Measurements from ENCODE around the gene ST7.
"Not testable (repeated sequence)": the region's sequence is repeated elsewhere in the genome, so short reads cannot be mapped to it uniquely, and the experiment has no call there.

Gene ST7

DNA sequence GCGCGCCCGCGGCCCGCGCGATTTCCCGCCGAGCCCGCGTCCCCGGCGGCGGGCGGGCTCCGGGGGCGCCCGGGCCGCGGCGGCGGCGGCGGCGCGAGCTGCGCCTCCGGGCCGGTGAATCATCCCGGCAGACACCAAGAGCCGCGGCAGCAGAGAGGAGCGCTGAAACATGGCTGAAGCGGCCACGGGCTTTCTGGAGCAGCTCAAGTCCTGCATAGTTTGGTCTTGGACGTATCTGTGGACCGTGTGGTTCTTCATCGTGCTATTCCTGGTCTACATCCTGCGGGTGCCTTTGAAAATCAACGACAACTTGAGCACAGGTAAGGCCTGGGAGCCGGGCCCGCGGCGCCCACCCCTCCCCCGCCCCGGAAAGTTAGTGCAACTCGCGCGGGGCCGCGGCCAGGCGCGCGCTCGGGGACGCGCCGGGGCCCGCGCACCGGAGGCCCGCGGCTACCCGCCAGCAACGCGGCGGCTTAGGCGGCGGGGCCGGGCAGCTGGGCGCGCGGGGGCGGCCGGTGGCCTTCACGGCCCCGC is at the start of gene ST7:
ST7 (plus strand) TSS at position 130 of the 534 bp plus-strand sequence; CDS start at position 170, 40 bp downstream.
- DNase-seq, result peak; percentile 79

- DNase-seq, result no peak
Measured at GRCh38 chr7:116906391-116906790, 46.9 kb upstream of the ST7 start.

- DNase-seq, result no peak
Measured at GRCh38 chr7:116910383-116910782, 42.9 kb upstream of the ST7 start.

- DNase-seq, result peak; percentile 68
Measured at GRCh38 chr7:116911801-116912200, 41.5 kb upstream of the ST7 start.

GRCh38 chr7:116912269-116912909 is 40.9 kb upstream of the ST7 start:
- peak; percentile 42 for DNase-seq

DNA sequence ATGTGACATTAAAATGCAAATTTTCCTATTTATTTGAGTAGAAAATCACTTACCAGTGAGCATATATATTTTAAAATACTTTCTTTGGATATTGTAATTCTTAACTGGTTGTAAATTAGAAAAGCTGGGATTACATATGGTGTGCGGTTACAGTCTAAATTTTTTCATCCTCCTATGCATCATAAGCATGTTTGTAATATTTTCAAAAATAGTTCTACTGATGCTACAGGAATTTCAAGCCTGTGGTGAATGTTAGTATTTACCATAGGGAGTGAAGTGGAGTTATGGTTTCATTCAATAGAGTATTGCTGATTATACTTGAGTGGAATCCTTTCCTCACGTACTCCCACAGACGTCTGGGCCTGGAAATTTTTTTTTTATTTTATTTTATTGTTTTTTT is 34.6 kb upstream of the ST7 start:
- peak; percentile 67 for DNase-seq

GRCh38 chr7:116920359-116920758 is 32.9 kb upstream of the ST7 start:
- no peak for DNase-seq

DNA sequence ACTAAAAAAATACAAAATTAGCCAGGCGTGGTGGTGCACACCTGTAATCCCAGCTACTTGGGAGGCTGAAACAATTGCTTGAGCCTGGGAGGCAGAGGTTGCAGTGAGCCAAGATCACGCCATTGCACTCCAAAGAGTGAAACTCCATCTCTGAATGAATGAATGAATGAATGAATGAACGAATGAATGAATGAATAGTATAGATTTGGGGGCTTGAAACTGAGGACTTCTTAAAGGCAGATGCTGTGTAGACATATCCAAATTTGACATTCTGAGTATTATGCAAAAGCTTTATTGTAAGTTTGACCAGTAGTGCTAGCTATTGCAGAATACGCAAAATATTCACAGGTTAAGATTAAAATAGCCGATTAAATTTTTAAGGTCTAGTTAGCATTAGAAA is 30.8 kb upstream of the ST7 start:
- DNase-seq, result no peak

GRCh38 chr7:116924741-116925140 is 28.6 kb upstream of the ST7 start:
- DNase-seq, result peak; percentile 26

- DNase-seq, result no peak
Measured at GRCh38 chr7:116929021-116929420, 24.3 kb upstream of the ST7 start.

DNA sequence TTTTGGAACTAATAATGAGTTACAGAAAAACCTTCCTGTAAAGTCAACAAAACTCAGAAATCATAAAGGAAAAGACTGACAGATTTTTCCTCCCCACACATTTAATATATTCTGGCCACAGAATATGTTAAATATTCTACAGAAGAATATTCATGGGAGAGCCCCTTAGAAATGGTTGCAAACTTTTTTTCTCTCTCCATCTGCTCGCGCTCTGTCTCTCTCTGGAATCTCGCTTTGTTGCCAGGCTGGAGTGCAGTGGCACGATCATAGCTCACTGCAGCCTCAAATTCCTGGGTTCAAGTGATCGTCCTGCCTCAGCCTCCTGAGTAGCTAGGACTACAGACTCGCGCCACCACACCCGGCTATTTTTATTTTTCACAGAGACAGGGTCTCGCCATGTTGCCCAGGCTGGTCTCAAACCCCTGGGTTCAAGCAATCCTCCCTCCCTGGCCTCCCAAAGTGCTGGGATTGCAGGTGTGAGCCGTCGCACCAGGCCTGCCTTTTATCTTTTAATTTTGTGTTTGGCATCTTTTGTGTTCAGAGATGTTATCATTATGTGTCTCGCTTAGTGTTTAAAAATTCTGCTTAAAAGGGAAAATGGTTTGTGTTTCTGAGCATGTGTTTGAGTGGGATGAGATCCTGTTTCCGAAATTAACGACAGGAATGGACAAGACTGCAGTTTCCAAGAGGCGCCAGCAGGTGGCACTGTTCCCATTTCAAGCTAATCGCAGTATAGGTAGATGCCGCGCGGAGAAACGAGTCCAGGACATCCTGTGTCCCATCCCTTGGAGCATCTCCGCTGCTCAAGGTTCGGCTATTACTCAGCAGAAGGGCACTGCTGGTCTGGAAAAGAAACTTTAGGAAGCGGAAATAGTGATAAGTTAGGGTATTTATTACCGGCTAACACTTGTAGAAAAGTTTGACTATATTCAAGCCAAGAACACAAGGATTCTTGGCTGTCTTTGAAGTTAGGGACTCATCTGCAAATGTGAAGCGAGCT is 23.1 kb upstream of the ST7 start:
- peak; percentile 74 for DNase-seq

GRCh38 chr7:116932566-116932965 is 20.7 kb upstream of the ST7 start:
- no peak for DNase-seq

- DNase-seq, result no peak
Measured at GRCh38 chr7:116933465-116933864, 19.8 kb upstream of the ST7 start.

GRCh38 chr7:116934580-116934979 is 18.7 kb upstream of the ST7 start:
- no peak for DNase-seq

- not testable (repeated sequence) for DNase-seq
Measured at GRCh38 chr7:116936844-116937243, 16.5 kb upstream of the ST7 start.

DNA sequence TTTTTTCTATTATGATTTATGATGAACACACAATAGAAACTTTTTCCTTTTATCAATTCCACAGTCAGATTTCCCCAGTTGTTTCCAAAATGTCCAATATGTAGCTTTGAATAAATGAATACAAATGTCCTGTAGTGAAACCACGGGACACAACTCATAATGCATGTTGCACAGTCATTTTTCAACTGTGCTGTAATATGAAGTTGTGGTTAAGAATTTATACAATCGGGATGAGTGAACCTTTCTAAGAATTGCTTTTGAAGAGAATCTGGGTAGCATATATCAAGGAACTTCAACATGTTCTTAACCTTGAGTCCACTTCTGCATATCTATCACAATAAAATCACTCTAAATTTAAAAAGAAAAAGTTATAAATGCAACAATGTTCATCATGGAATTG is 14.6 kb upstream of the ST7 start:
- no peak for DNase-seq

- DNase-seq, result no peak
Measured at GRCh38 chr7:116940689-116941370, 12.5 kb upstream of the ST7 start.

DNA sequence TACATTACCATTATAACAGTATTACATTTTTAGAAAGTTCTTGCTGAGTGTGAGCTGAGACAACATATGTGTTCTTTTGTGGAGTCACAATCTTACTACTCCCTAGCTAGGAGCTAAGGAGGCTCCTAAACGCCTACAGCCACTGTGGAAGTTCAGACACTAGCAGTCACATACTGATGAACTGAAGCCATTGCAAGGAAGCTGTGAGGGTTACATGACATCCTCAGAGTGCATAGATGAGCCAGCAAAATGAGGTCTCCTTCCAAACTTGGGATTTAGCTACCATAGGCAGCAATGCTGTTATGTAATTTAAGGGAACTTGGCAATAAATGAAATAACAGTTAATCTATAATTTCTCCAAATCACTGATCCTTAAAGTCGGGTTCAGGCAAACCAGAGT is 10.8 kb upstream of the ST7 start:
- DNase-seq, result no peak

DNA sequence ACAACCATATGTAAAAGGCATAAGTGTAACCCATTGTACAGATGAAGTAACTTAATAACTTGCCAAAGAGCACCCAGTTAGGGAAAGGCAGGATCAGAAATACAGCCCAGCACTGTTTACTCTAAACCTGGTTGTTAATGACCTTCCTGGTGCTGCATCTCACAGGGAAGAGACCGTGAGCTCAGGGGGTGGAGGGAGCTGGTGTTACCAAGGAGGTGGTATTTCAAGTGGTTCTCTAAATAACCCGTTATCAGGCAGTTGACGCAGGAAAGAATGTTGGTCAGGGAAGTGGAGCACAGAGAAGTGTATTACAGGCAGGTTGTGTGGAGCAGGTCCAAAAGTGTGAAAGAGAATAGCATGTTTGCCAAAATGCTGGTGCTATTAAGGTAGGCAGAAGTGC is 4.4 kb upstream of the ST7 start:
- no peak for DNase-seq

DNA sequence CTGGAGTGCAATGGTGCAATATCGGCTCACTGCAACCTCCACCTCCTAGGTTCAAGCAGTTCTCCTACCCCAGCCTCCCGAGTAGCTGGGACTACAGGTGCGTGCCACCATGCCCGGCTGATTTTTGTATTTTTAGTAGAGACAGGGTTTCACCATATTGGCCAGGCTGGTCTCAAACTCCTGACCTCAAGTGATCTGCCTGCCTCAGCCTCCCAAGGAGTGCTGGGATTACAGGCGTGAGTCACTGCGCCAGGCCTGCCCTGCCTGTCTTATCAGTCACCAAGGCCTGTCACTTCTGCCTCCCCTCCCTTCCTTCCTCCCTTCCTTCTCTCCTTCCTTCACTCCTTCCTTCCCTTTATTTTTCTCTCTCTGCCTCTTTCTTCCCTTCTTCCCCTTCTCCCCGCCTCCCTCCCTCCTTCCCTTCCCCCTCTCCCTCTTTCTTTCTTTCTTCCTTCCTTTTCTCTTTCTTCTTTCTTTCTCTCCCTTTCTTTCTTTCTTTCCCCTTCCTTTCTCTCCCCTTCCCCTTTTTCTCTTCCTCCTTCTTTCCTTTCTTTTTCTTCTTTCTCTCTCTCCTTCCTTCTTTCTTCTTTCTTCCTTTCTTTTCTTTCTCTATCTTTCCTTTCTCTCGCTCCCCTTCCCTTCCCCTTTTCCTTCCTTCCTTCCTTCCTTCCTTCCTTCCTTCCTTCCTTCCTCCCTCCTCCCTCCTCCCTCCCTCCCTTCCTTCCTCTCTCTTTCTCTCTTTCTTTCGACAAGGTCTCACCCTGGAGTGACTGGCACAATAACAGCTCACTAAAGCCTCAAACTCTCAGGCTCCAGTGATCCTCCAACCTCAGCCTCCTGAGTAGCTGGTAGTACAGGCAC is 3.1 kb upstream of the ST7 start:
- no peak for DNase-seq

DNA sequence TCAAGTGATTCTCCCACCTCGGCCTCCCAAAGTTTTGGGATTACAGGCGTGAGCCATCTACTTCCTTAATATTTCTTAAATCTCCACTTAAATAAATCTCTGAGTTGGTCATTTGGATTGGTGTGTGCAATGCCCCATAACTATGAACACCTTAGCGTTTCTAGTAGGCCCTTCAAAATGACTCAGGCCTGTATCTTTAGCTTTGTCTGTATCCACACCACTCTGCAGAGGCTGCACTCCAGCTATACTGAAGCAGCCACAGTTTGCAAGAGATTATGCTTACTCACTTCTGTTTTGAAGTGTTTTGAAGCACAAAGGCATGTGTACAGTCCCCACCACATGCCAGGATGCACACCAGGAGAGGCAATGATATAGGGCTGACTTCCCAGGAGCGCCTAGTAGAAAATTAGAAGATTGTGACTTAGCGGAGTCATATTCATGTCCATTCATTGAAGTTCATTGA is 2.4 kb upstream of the ST7 start:
- no peak for DNase-seq

Measured in fibroblast of skin of right biceps (primary cell).